ENCODE data around the gene DENND11. TPM values are rescaled to one million over a fixed set of nuclear protein-coding genes. Genes with fewer than 3 reads are reported as not detected.
A peak's percentile ranks its signal among the peaks of the same experiment; 100 is the strongest.

DENND11 gene
- total and polyA plus RNA-seq, 8 donors: 5.1 to 24.3 (median 17.9) TPM

DNA sequence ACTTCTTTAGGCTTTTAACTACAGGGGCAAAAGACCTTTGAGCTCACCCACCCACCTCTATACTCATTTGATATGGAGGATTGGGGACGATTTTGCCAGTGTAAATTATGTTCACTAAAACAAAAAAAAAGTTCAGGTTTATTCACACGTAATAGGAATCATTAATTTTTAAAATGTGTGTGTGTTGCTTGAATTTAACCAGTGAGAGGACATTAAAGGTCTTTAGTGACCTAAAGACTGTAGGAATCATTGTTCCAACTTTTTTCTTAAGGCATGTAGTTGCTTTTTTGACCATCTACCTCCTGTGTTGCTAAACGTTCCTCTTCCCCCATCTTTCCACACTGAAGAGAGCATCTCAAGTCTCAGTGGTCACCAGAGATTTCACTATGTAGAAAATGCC lies 37.3 kb upstream of the DENND11 start:
- ATAC-seq: no peak
- peaks cover 14 to 23% (median 14%) of the 10 kb centered on the region in 3 donors for H3K4me1 ChIP-seq
- no peak overlapping the region for H3K27ac ChIP-seq

DNA sequence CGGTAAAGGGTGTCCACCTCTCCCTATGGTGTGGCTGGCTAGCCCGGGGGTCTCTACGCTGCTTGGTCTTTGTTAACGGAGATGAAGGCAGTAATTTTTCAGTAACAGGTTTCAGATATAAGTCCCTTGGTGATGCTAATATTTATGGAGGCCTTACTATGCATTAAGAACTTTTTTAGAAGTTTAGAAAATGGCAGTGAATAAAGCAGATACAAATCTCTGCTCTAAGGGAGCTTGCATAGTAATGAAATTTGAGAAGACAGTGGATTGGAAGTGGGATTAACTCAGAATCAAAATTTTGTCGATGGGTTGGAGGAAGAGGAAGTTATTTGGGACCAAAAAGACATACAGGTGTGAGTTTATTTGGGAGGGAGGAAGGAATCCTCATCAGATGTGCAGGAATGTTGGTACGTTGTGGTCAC lies 36.6 kb upstream of the DENND11 start:
- WGBS, 2 donors: 0 to 1% methylated on average over 6 of the region's 6 CpGs
- Histone ChIP-seq H3K27me3 (no peaks in the 10 kb centered on the region), H3K9me3 (no peaks in the 10 kb centered on the region), H3K4me3 (peak overlapping the region; percentile 57 to 82 (median 58)), H3K36me3 (peaks cover 6 to 29% (median 18%) of the 10 kb centered on the region in 3 donors), H3K27ac (peak overlapping the region; percentile 40 to 79 (median 68)), H3K4me1 (peaks cover 14 to 23% (median 14%) of the 10 kb centered on the region in 3 donors)
- TF ChIP-seq, protein P1, sequence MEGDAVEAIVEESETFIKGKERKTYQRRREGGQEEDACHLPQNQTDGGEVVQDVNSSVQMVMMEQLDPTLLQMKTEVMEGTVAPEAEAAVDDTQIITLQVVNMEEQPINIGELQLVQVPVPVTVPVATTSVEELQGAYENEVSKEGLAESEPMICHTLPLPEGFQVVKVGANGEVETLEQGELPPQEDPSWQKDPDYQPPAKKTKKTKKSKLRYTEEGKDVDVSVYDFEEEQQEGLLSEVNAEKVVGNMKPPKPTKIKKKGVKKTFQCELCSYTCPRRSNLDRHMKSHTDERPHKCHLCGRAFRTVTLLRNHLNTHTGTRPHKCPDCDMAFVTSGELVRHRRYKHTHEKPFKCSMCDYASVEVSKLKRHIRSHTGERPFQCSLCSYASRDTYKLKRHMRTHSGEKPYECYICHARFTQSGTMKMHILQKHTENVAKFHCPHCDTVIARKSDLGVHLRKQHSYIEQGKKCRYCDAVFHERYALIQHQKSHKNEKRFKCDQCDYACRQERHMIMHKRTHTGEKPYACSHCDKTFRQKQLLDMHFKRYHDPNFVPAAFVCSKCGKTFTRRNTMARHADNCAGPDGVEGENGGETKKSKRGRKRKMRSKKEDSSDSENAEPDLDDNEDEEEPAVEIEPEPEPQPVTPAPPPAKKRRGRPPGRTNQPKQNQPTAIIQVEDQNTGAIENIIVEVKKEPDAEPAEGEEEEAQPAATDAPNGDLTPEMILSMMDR (IDR thresholded peaks at IDR 0.05): no peak
- FAIRE-seq (no peak), ATAC-seq (no peak), DNase-seq (no peak)
- intact Hi-C loops (cut with DNase I): no loop called here

More for the DNA sequence above, 37.3 kb upstream of the DENND11 start:
- Histone ChIP-seq H3K27me3 (no peaks in the 10 kb centered on the region), H3K4me3 (peak overlapping the region in 2 of 4 donors; percentile 57 to 82), H3K9me3 (no peaks in the 10 kb centered on the region), H3K36me3 (peaks cover 6 to 35% (median 25%) of the 10 kb centered on the region in 3 donors)
- TF ChIP-seq, protein P1 (IDR thresholded peaks at IDR 0.05): no peak
- DNase-seq (no peak), FAIRE-seq (no peak)
- intact Hi-C loops (cut with DNase I): no loop called here
- 51 to 53% methylated on average over 3 of the region's 3 CpGs for WGBS, 2 donors

DNA sequence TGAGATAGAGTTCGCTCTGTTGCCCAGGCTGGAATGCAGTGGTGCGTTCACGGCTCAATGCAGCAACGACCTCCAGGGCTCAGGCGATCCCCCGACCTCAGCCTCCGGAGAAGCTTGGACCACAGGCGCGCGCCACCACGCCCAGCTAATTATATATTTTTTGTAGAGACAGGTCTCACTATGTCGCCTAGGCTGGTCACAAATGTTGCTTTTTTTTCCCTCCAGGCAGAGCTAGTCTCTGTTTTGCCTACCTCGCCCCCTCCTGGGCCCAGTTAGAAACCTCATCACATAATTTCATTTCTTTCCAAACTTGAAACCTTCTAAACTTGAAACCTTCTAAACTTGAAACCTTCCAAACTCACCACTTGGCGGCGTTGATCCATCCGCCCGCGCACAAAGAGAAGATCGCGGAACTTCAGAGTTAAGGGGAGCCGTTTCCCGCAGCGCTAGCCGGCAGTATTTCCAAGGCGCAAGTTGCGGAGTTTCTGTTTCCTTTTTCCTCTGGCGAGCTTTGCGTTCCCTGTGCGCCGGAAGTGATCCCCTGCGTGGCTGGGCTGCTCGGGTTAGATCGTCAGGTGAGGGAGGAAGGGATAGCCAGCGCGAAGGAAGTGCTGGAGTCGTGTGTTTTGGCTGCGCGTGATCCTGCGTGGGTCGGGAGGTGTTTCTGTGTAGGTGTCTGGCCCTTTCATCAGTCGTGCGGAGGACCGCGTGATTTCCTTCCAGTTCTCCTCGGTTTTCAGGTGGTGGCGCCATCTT lies 36.0 kb upstream of the DENND11 start, which contains the start of gene SSBP1:
SSBP1 (plus strand) TSS at position 523 of the 756 bp plus-strand sequence. CDS start 809 bp downstream, outside the sequence.
- TF ChIP-seq, protein P1 (IDR thresholded peaks at IDR 0.05): peak; percentile 23 to 86 (median 50)
- H3K27me3 ChIP-seq: no peaks in the 10 kb centered on the region
- H3K36me3 ChIP-seq: peaks cover 3 to 23% (median 12%) of the 10 kb centered on the region in 3 donors
- DNase-seq (peak; percentile 83 to 94 (median 89)), FAIRE-seq (peak; percentile 84), ATAC-seq (peak; percentile 96 to 98 (median 97))
- 1 to 2% methylated on average over 46 of the region's 46 CpGs for WGBS, 2 donors
- peak within 1 kb of the TSS; percentile 57 to 82 (median 58) for H3K4me3 ChIP-seq
- peaks cover 14 to 23% (median 14%) of the 10 kb centered on the region in 3 donors for H3K4me1 ChIP-seq
- H3K27ac ChIP-seq: peak within 1 kb of the TSS; percentile 54 to 79 (median 75)
- H3K9me3 ChIP-seq: no peaks in the 10 kb centered on the region
- intact Hi-C loops (cut with DNase I): no loop called here

DNA sequence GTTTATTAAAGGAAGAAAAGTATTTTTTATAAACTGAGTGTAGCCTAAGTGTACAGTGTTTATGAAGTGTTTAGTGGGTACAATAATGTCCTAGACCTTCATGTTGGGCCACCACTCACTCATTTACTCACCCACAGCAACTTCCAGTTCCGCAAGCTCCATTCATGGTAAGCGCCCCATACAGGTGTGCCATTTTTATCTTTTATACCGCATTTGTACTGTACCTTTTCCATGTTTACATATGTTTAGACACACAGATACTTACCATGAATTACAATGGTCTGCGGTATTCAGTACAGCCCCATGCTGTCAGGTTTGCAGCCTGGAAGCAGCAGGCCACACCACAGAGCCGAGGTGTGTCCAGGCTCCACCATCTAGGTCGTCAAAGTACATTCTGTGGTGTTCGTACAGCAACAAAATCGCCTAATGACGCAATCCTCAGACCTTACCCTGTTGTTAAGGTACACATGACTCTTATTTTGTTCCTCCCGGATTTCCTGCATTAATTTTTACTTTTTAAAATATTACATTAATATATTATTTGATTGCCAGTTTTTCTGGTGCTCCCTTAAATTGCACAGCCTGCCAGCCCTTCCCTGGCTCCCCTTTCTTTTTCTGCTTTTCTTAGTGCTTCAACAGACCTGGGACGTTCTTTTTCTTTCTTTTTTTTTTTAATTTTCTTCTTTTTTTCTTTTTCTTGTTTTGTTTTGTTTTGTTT lies 35.3 kb upstream of the DENND11 start:
- WGBS, 2 donors: 40 to 52% methylated on average over 11 of the region's 11 CpGs
- peak in 3 of 4 donors; percentile 22 to 38 (median 31) for ATAC-seq

More for the DNA sequence above, 35.3 kb upstream of the DENND11 start:
- intact Hi-C loops (cut with DNase I): no loop called here
- Histone ChIP-seq H3K36me3 (peaks cover 0 to 15% (median 5%) of the 10 kb centered on the region in 3 donors), H3K4me3 (peak overlapping the region; percentile 33 to 82 (median 58)), H3K4me1 (peaks cover 14 to 23% (median 14%) of the 10 kb centered on the region in 3 donors), H3K9me3 (no peaks in the 10 kb centered on the region), H3K27me3 (no peaks in the 10 kb centered on the region), H3K27ac (peak overlapping the region; percentile 54 to 79 (median 75))
- peak in 2 of 6 donors; percentile 4 to 24 for DNase-seq
- FAIRE-seq: no peak
- TF ChIP-seq, protein P1 (IDR thresholded peaks at IDR 0.05): no peak

All from pancreas (tissue), 10 donors.